GM20000 (cell line): ENCODE measurements around the gene PGAM2.
"Not testable (repeated sequence)": the region's sequence is repeated elsewhere in the genome, so short reads cannot be mapped to it uniquely, and the experiment has no call there.

Experiments
- DNase-seq: peaks from one replicate; pipeline ENCODE4 v3.0.0; 2012; ENCODE audit warnings: low spot score
- CTCF ChIP-seq: IDR thresholded peaks from 2 replicates; pipeline ENCODE4 v1.5.1; 2012; ENCODE audit warnings: mild to moderate bottlenecking, control low read depth; ENCODE audit errors: extremely low read depth, missing control alignments

PGAM2 gene

GRCh38 chr7:44033971-44034844, 31.2 kb downstream of the PGAM2 start:
- not testable (repeated sequence) for DNase-seq

- not testable (repeated sequence) for DNase-seq
Observed at GRCh38 chr7:44032031-44032430, 33.3 kb downstream of the PGAM2 start.

- DNase-seq: not testable (repeated sequence)
Observed at GRCh38 chr7:44031319-44031718, 34.0 kb downstream of the PGAM2 start.

GRCh38 chr7:44030029-44030428, 35.3 kb downstream of the PGAM2 start:
- not testable (repeated sequence) for DNase-seq

- not testable (repeated sequence) for DNase-seq
Observed at GRCh38 chr7:44029433-44029832, 35.9 kb downstream of the PGAM2 start.

- DNase-seq: not testable (repeated sequence)
Observed at GRCh38 chr7:44022796-44023467, 42.4 kb downstream of the PGAM2 start.

- DNase-seq: not testable (repeated sequence)
Observed at GRCh38 chr7:44022069-44022468, 43.3 kb downstream of the PGAM2 start.

GRCh38 chr7:44019825-44020224, 45.5 kb downstream of the PGAM2 start:
- not testable (repeated sequence) for DNase-seq

GRCh38 chr7:44018857-44019807, 46.2 kb downstream of the PGAM2 start:
- peak; percentile 61 for TF ChIP-seq CTCF

GRCh38 chr7:44015090-44015489, 50.3 kb downstream of the PGAM2 start:
- DNase-seq: not testable (repeated sequence)

More at GRCh38 chr7:44018857-44019807, 46.2 kb downstream of the PGAM2 start:
- DNase-seq: peak; percentile 97
